Adrenal gland (tissue), 5 donors: ENCODE measurements around the gene MTHFS.

Experiments used
- CTCF ChIP-seq, 6 experiments: fragments of 450-650 bp in 4 of 6; fragments of 200-600 bp in 2 of 6; sonication (generic) in 1 of 6; IDR thresholded peaks; 1 replicate in 5 of 6; 2 replicates in 1 of 6; pipeline versions ENCODE4 v1.5.1 to v1.8.0; 2016 to 2021; ENCODE audit warnings: antibody characterized with exemption in 6 of 6, mild to moderate bottlenecking in 2 of 6, moderate library complexity in 1 of 6
- POLR2A ChIP-seq, 2 donors: fragments of 450-650 bp; IDR thresholded peaks; one replicate each; pipeline ENCODE4 v1.6.1; 2017; ENCODE audit warnings: antibody characterized with exemption in 2 of 2, mild to moderate bottlenecking in 2 of 2, moderate library complexity in 1 of 2
- donor health status: DM: no; HTN: no; CAD: no.

DNA sequence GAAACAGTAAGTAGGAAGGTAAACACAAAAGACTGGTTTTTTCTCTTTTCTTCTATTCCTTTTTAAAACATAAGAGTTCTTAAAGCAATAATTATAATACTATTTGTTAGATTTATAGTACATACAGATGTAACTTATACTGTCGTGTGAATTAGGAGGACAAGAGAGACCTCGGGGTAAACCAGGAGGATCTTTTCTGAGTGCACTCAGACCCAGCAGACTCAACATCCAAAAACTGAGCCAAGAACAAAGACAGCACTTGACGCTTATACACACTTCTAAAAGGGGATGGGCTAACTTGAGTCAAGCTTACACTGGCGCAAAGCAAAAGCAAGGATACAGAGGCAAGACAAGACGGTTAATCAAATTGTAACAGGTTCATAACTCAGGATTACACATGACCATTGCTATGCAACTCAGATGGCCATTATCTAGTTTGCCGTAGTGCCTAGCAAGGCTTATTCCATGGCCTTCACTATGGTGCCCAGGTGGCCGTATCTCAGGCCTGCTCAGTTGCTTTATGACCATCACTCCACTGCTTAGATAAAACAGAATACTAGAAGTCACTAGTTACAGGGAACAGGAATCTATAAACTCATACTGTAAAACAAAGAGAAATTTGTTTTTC is 18.6 kb downstream of the MTHFS start:
- TF ChIP-seq POLR2A (IDR thresholded peaks at IDR 0.05) (no peak), CTCF (IDR thresholded peaks at IDR 0.05) (no peak)
